Type B pancreatic cell (in vitro differentiated cells): ENCODE data around the gene RNF10. TPM values are rescaled to one million over a fixed set of nuclear protein-coding genes. Genes with fewer than 3 reads are reported as not detected.

Experiments
- DNase-seq: peaks from one replicate; pipeline ENCODE4 v3.0.0; 2021; ENCODE audit warnings: mixed read lengths; ENCODE audit not compliant: unreplicated experiment; ENCODE audit errors: extremely low spot score
- H3K27ac Mint-ChIP-seq: 2 replicates; pipeline ENCODE4 v1.8.0; 2021; ENCODE audit warnings: mild to moderate bottlenecking, mixed read lengths
- H3K27me3 Mint-ChIP-seq: 2 replicates; pipeline ENCODE4 v1.8.0; 2021; ENCODE audit warnings: mixed read lengths
- H3K36me3 Mint-ChIP-seq: 2 replicates; pipeline ENCODE4 v1.8.0; 2021; ENCODE audit warnings: mixed read lengths
- H3K4me1 Mint-ChIP-seq: one replicate; pipeline ENCODE4 v1.8.0; 2021; ENCODE audit warnings: mixed read lengths; ENCODE audit not compliant: unreplicated experiment
- H3K4me3 Mint-ChIP-seq: 2 replicates; pipeline ENCODE4 v1.8.0; 2021; ENCODE audit warnings: mild to moderate bottlenecking, mixed read lengths
- H3K9me3 Mint-ChIP-seq: 2 replicates; pipeline ENCODE4 v1.8.0; 2021; ENCODE audit warnings: mixed read lengths
- CTCF ChIP-seq: fragments of 200-600 bp; sonication (generic); conservative IDR thresholded peaks from 2 replicates; pipeline ENCODE4 v1.5.0; 2021; ENCODE audit warnings: antibody characterized with exemption, mild to moderate bottlenecking
- total RNA-seq: library from RNA; stranded (reverse); gene quantifications from 2 replicates; pipeline ENCODE4 v1.2.1, GENCODE V29; 2021; ENCODE audit warnings: low replicate concordance

Gene RNF10
- total RNA-seq, 1 donor from 2014 or later, result 188 TPM

GRCh38 chr12:120625557-120626419 lies 91.6 kb downstream of the RNF10 start:
- Mint-ChIP-seq H3K4me1 (no peaks in the 10 kb centered on the region), H3K27ac (no peak overlapping the region)

More at GRCh38 chr12:120625557-120626419, 91.6 kb downstream of the RNF10 start:
- H3K36me3 Mint-ChIP-seq, result no peaks in the 10 kb centered on the region
- peak; percentile 35 for TF ChIP-seq CTCF
- no peak for DNase-seq
- H3K4me3 Mint-ChIP-seq, result no peak overlapping the region
- no peaks in the 10 kb centered on the region for H3K9me3 Mint-ChIP-seq
- peaks cover 20% of the 10 kb centered on the region for H3K27me3 Mint-ChIP-seq

Other genes with a start within 250 kb of the RNF10 start
- 6,693 and 9,065 TPM in 2 replicates for gene RNU4-2, start 242.5 kb upstream of the RNF10 start, total RNA-seq
- gene RNU4-1, start 241.1 kb upstream of the RNF10 start, total RNA-seq, result 4,376 and 7,253 TPM in 2 replicates
- 2.0 and 2.7 TPM in 2 replicates for gene SIRT4, start 232.0 kb upstream of the RNF10 start, total RNA-seq
- not detected in 2 replicates for gene PLA2G1B, start 206.6 kb upstream of the RNF10 start, total RNA-seq
- 22.0 and 71.7 TPM in 2 replicates for gene MSI1, start 165.2 kb upstream of the RNF10 start, total RNA-seq
- 400 and 501 TPM in 2 replicates for gene COX6A1, start 96.2 kb upstream of the RNF10 start, total RNA-seq
- gene TRIAP1, start 88.0 kb upstream of the RNF10 start, total RNA-seq, result 46.6 and 65.2 TPM in 2 replicates
- 27.7 and 33.9 TPM in 2 replicates for gene GATC, start 87.9 kb upstream of the RNF10 start, total RNA-seq
- 226 and 248 TPM in 2 replicates for gene SRSF9, start 64.6 kb upstream of the RNF10 start, total RNA-seq
- 403 and 451 TPM in 2 replicates for gene DYNLL1, start 38.2 kb upstream of the RNF10 start, total RNA-seq
- gene COQ5, start 5.2 kb upstream of the RNF10 start, total RNA-seq, result 28.7 and 35.6 TPM in 2 replicates
- 45.6 and 55.2 TPM in 2 replicates for gene POP5, start 47.0 kb downstream of the RNF10 start, total RNA-seq
- 0.26 and 0.56 TPM in 2 replicates for gene CABP1, start 106.3 kb downstream of the RNF10 start, total RNA-seq
- gene MLEC, start 152.8 kb downstream of the RNF10 start, total RNA-seq, result 168 and 172 TPM in 2 replicates
- gene UNC119B, start 176.1 kb downstream of the RNF10 start, total RNA-seq, result 39.2 and 57.2 TPM in 2 replicates
- gene ACADS, start 191.5 kb downstream of the RNF10 start, total RNA-seq, result 12.1 and 16.4 TPM in 2 replicates